ENCODE data around the gene LPP. TPM values are rescaled to one million over a fixed set of nuclear protein-coding genes. Genes with fewer than 3 reads are reported as not detected.

The LPP gene
- total RNA-seq, 4 donors from 2014 or later = 56.0 to 65.7 (median 58.1) TPM

DNA sequence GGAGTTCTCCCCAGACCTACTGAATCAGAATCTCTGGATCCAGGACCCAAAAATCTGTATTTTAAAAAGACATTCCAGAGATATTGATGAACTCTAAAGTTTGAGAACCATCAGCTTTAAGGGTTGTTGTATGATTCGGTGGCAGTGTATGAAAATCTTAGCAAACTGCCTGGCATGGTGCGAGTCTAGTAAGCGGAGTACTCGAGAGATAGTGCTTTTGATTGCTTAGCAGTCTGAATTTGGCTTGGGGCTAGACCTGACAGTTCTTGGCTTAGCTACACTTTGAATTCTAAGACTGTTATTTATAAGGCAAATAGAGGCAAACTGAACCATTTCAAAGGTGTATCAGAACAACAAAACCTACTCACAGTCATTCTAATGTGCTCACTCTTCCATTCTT is 329.0 kb downstream of the LPP start:
- H3K27ac ChIP-seq = no peak overlapping the region
- DNase-seq (no peak), ATAC-seq (no peak)
- H3K36me3 ChIP-seq = peaks cover 0 to 8% of the 10 kb centered on the region in 2 donors
- H3K27me3 ChIP-seq = no peaks in the 10 kb centered on the region
- intact Hi-C loops (cut with DNase I; ENCODE audit: low total_unique reads) = no loop called here
- H3K9me3 ChIP-seq = no peaks in the 10 kb centered on the region
- TF ChIP-seq, protein P1, sequence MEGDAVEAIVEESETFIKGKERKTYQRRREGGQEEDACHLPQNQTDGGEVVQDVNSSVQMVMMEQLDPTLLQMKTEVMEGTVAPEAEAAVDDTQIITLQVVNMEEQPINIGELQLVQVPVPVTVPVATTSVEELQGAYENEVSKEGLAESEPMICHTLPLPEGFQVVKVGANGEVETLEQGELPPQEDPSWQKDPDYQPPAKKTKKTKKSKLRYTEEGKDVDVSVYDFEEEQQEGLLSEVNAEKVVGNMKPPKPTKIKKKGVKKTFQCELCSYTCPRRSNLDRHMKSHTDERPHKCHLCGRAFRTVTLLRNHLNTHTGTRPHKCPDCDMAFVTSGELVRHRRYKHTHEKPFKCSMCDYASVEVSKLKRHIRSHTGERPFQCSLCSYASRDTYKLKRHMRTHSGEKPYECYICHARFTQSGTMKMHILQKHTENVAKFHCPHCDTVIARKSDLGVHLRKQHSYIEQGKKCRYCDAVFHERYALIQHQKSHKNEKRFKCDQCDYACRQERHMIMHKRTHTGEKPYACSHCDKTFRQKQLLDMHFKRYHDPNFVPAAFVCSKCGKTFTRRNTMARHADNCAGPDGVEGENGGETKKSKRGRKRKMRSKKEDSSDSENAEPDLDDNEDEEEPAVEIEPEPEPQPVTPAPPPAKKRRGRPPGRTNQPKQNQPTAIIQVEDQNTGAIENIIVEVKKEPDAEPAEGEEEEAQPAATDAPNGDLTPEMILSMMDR (IDR thresholded peaks at IDR 0.05 in 4 of 5, conservative IDR thresholded peaks at IDR 0.05 in 1 of 5) = no peak
- no peak for TF ChIP-seq POLR2A (IDR thresholded peaks at IDR 0.05)
- no peak overlapping the region for H3K4me3 ChIP-seq
- peaks cover 3 to 4% of the 10 kb centered on the region in 2 donors for H3K4me1 ChIP-seq
- in situ Hi-C loops (cut with MboI; ENCODE audit: low sequenced_read_pairs in 4 of 4) = no loop called here

GRCh38 chr3:188486126-188486525 is 332.2 kb downstream of the LPP start:
- H3K9me3 ChIP-seq = no peaks in the 10 kb centered on the region
- intact Hi-C loops (cut with DNase I; ENCODE audit: low total_unique reads) (no loop called here), in situ Hi-C loops (cut with MboI; ENCODE audit: low sequenced_read_pairs in 4 of 4) (no loop called here)
- peaks cover 0 to 8% of the 10 kb centered on the region in 2 donors for H3K36me3 ChIP-seq
- no peak for TF ChIP-seq POLR2A (IDR thresholded peaks at IDR 0.05)
- DNase-seq (no peak), ATAC-seq (no peak)
- no peak overlapping the region for H3K27ac ChIP-seq
- H3K27me3 ChIP-seq = no peaks in the 10 kb centered on the region
- H3K4me1 ChIP-seq = peaks cover 7% of the 10 kb centered on the region in 2 donors
- no peak overlapping the region for H3K4me3 ChIP-seq

GRCh38 chr3:188486952-188487351 is 333.0 kb downstream of the LPP start:
- Histone ChIP-seq H3K36me3 (peaks cover 0 to 8% of the 10 kb centered on the region in 2 donors), H3K27me3 (no peaks in the 10 kb centered on the region), H3K4me3 (no peak overlapping the region), H3K4me1 (peaks cover 15 to 16% of the 10 kb centered on the region in 2 donors), H3K27ac (no peak overlapping the region), H3K9me3 (no peaks in the 10 kb centered on the region)
- ATAC-seq (no peak), DNase-seq (no peak)
- TF ChIP-seq POLR2A (IDR thresholded peaks at IDR 0.05) = no peak
- TF ChIP-seq, protein P1 (IDR thresholded peaks at IDR 0.05 in 4 of 5, conservative IDR thresholded peaks at IDR 0.05 in 1 of 5) = no peak
- in situ Hi-C loops (cut with MboI; ENCODE audit: low sequenced_read_pairs in 4 of 4) = no loop called here
- intact Hi-C loops (cut with DNase I; ENCODE audit: low total_unique reads) = no loop called here

DNA sequence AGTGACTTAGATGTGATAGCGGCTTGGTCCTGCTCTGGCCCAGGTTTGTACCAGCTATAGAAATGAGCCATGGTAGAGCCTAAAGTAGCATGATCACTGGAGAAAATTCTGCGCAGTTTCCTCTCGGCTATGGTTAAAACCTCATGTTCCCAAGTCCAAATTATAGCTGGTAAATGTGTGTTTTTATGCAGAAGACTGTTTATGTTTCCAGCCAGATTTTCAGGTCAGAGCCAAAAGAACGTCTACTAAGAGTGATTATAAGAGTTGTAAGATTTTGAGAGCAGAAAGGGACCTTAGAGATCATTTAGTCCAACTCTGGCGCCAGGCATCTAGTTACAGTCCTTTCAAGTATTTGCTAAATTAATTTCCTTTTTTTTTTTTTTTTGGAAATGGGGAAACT is 333.7 kb downstream of the LPP start:
- in situ Hi-C loops (cut with MboI; ENCODE audit: low sequenced_read_pairs in 4 of 4) (no loop called here), intact Hi-C loops (cut with DNase I; ENCODE audit: low total_unique reads) (no loop called here)
- DNase-seq = no peak
- Histone ChIP-seq H3K36me3 (peaks cover 0 to 8% of the 10 kb centered on the region in 2 donors), H3K27me3 (no peaks in the 10 kb centered on the region), H3K27ac (no peak overlapping the region), H3K4me1 (peaks cover 13% of the 10 kb centered on the region in 2 donors), H3K4me3 (no peak overlapping the region), H3K9me3 (no peaks in the 10 kb centered on the region)
- TF ChIP-seq, protein P1 (IDR thresholded peaks at IDR 0.05 in 4 of 5, conservative IDR thresholded peaks at IDR 0.05 in 1 of 5) = no peak
- TF ChIP-seq POLR2A (IDR thresholded peaks at IDR 0.05) = no peak
- ATAC-seq = no peak

- ATAC-seq (no peak), DNase-seq (no peak)
- H3K9me3 ChIP-seq = no peaks in the 10 kb centered on the region
- H3K4me1 ChIP-seq = peaks cover 13% of the 10 kb centered on the region in 2 donors
- H3K27ac ChIP-seq = no peak overlapping the region
- H3K36me3 ChIP-seq = peaks cover 0 to 8% of the 10 kb centered on the region in 2 donors
- no peak for TF ChIP-seq POLR2A (IDR thresholded peaks at IDR 0.05)
- TF ChIP-seq, protein P1 (IDR thresholded peaks at IDR 0.05 in 4 of 5, conservative IDR thresholded peaks at IDR 0.05 in 1 of 5) = no peak
- intact Hi-C loops (cut with DNase I; ENCODE audit: low total_unique reads) = no loop called here
- in situ Hi-C loops (cut with MboI; ENCODE audit: low sequenced_read_pairs in 4 of 4) = no loop called here
- no peaks in the 10 kb centered on the region for H3K27me3 ChIP-seq
- H3K4me3 ChIP-seq = no peak overlapping the region
Observed at GRCh38 chr3:188488801-188489200, 334.8 kb downstream of the LPP start.

All from gastrocnemius medialis (tissue), 4 donors.